Lung (tissue), 12 donors: ENCODE results near the gene TMEM50B. TPM values are rescaled to one million over a fixed set of nuclear protein-coding genes. Genes with fewer than 3 reads are reported as not detected.
A peak's percentile ranks its signal among the peaks of the same experiment; 100 is the strongest.

Experiments
- ATAC-seq: fragments of 200-7000 bp; cut with Tn5 transposase; one replicate; pipeline ENCODE4 v1.9.1; 2020; ENCODE audit warnings: moderate number of reproducible peaks; ENCODE audit not compliant: insufficient read depth, low FRiP score
- DNase-seq, 3 donors: peaks; one replicate each; pipeline ENCODE4 v3.0.0-alpha.2; 2013 to 2017
- H3K27ac ChIP-seq, 2 donors: one replicate each; pipeline ENCODE4 v1.5.1; 2013; ENCODE audit warnings: mild to moderate bottlenecking in 2 of 2, moderate library complexity in 2 of 2, control low read depth in 1 of 2, inconsistent platforms in 1 of 2, low read depth in 1 of 2, low read length in 1 of 2
- H3K27me3 ChIP-seq, 3 donors: one replicate each; pipeline ENCODE4 v1.5.1; 2013; ENCODE audit warnings: low read length in 2 of 3; ENCODE audit not compliant: control insufficient read depth in 3 of 3, insufficient read depth in 3 of 3
- H3K36me3 ChIP-seq, 4 donors: one replicate each; pipeline ENCODE4 v1.5.1; 2013; ENCODE audit warnings: low read length in 4 of 4, mild to moderate bottlenecking in 1 of 4, moderate library complexity in 1 of 4; ENCODE audit not compliant: control insufficient read depth in 4 of 4, insufficient read depth in 4 of 4
- H3K4me1 ChIP-seq, 5 donors: one replicate each; pipeline ENCODE4 v1.5.1; 2013; ENCODE audit warnings: low read length in 5 of 5, mild to moderate bottlenecking in 2 of 5, moderate library complexity in 1 of 5; ENCODE audit not compliant: control insufficient read depth in 5 of 5, insufficient read depth in 5 of 5
- H3K4me3 ChIP-seq: one replicate; pipeline ENCODE4 v1.5.1; 2013; ENCODE audit warnings: mild to moderate bottlenecking, control low read depth, moderate library complexity
- H3K9ac ChIP-seq, 2 donors: one replicate each; pipeline ENCODE4 v1.5.1; 2013; ENCODE audit warnings: low read length in 2 of 2, control low read depth in 1 of 2; ENCODE audit not compliant: insufficient read depth in 1 of 2
- H3K9me3 ChIP-seq, 4 donors: one replicate each; pipeline ENCODE4 v1.5.1; 2013; ENCODE audit warnings: low read length in 3 of 4, mild to moderate bottlenecking in 1 of 4, moderate library complexity in 1 of 4; ENCODE audit not compliant: control insufficient read depth in 4 of 4, insufficient read depth in 3 of 4
- WGBS, 2 donors: extraction: QIAGEN DNeasy Blood & Tissue Kit; methylation state at CpG; one replicate each; pipeline ENCODE4 v1.1.7; 2013; 5-methylcytosine and 5-hydroxymethylcytosine counted together
- polyA plus RNA-seq, 2 donors: library from polyadenylated mRNA; stranded (reverse); fragments of 200-250 nt; gene quantifications; one replicate each; pipeline ENCODE4 v1.2.1, GENCODE V29; 2013
- total RNA-seq, 2 donors: library from RNA; depleted of rRNA in 1 of 2; stranded (reverse); fragments of >200 nt in 1 of 2; gene quantifications; one replicate each; pipeline ENCODE4 v1.2.1, GENCODE V29; 2014 to 2021
- TF ChIP-seq, protein P1 (sequence below): IDR thresholded peaks from 2 replicates; pipeline ENCODE4 v1.5.1; 2012; ENCODE audit warnings: mild to moderate bottlenecking; ENCODE audit errors: control extremely low read depth, extremely low read depth
- donor health status: control.
- donor health status: control.
- donor health status: Bipolar disorder and iron deficiency.
- donor health status: healthy.
- donor health status: DM: yes; HTN: yes; CAD: no.

The TMEM50B gene
- total and polyA plus RNA-seq, 4 donors, result 35.4 to 73.6 (median 48.4) TPM

DNA sequence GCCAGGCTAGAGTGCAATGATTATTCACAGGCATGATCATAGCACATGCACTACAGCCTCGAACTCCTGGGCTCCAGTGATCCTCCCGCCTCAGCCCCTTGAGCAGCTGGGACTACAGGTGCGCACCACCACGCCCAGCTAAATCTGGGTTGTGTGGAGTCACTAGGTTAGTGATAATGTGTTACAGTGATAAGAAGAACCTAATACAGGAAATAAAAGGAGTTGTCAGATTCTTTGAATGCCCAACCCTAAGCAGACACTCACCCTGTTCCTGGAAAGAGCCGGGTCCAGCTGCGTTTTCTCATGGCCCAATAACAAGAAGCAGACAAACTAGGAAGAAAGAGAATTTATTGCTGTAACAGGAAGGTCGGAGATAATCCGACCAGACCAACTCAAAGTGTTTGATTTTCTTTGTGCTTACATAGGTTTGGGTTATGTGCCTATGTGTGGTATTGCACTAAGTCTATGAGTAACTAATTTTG lies 67.8 kb downstream of the TMEM50B start:
- no peaks in the 10 kb centered on the region for H3K27me3 ChIP-seq
- no peak overlapping the region for H3K9ac ChIP-seq
- 79 to 80% methylated on average over 8 of the region's 8 CpGs for WGBS, 2 donors
- H3K36me3 ChIP-seq, result peaks cover 12 to 22% (median 15%) of the 10 kb centered on the region in 4 donors
- no peak for DNase-seq
- no peak overlapping the region for H3K4me3 ChIP-seq
- H3K9me3 ChIP-seq, result no peaks in the 10 kb centered on the region
- no peak overlapping the region for H3K27ac ChIP-seq
- H3K4me1 ChIP-seq, result peaks cover 0 to 12% (median under 1%) of the 10 kb centered on the region in 5 donors
- TF ChIP-seq, protein P1, sequence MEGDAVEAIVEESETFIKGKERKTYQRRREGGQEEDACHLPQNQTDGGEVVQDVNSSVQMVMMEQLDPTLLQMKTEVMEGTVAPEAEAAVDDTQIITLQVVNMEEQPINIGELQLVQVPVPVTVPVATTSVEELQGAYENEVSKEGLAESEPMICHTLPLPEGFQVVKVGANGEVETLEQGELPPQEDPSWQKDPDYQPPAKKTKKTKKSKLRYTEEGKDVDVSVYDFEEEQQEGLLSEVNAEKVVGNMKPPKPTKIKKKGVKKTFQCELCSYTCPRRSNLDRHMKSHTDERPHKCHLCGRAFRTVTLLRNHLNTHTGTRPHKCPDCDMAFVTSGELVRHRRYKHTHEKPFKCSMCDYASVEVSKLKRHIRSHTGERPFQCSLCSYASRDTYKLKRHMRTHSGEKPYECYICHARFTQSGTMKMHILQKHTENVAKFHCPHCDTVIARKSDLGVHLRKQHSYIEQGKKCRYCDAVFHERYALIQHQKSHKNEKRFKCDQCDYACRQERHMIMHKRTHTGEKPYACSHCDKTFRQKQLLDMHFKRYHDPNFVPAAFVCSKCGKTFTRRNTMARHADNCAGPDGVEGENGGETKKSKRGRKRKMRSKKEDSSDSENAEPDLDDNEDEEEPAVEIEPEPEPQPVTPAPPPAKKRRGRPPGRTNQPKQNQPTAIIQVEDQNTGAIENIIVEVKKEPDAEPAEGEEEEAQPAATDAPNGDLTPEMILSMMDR, result no peak
- ATAC-seq, result no peak

DNA sequence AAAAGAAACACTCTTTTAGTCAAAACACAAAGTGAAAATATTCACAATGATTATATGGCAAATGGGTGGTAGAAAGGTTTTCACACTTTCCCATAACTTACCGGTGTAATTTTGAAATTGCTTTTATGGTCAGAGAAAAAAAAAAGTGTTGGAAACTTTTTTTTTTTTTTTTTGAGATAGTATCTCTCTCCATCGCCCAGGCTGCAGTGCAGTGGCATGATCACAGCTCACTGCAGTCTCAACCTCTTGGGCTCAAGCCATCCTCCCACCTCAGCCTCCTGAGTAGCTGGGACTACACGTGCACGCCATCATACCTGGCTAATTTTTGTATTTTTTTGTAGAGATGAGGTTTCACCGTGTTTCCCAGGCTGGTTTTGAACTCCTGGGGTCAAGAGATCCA lies 73.3 kb downstream of the TMEM50B start:
- H3K4me1 ChIP-seq, result peaks cover 0 to 15% (median 10%) of the 10 kb centered on the region in 5 donors
- no peaks in the 10 kb centered on the region for H3K9me3 ChIP-seq
- H3K9ac ChIP-seq, result no peak overlapping the region
- peaks cover 0 to 6% (median 2%) of the 10 kb centered on the region in 4 donors for H3K36me3 ChIP-seq
- TF ChIP-seq, protein P1, result no peak
- ATAC-seq (no peak), DNase-seq (no peak)
- H3K27ac ChIP-seq, result no peak overlapping the region
- no peak overlapping the region for H3K4me3 ChIP-seq
- 60 to 64% methylated on average over 5 of the region's 5 CpGs for WGBS, 2 donors
- H3K27me3 ChIP-seq, result no peaks in the 10 kb centered on the region

DNA sequence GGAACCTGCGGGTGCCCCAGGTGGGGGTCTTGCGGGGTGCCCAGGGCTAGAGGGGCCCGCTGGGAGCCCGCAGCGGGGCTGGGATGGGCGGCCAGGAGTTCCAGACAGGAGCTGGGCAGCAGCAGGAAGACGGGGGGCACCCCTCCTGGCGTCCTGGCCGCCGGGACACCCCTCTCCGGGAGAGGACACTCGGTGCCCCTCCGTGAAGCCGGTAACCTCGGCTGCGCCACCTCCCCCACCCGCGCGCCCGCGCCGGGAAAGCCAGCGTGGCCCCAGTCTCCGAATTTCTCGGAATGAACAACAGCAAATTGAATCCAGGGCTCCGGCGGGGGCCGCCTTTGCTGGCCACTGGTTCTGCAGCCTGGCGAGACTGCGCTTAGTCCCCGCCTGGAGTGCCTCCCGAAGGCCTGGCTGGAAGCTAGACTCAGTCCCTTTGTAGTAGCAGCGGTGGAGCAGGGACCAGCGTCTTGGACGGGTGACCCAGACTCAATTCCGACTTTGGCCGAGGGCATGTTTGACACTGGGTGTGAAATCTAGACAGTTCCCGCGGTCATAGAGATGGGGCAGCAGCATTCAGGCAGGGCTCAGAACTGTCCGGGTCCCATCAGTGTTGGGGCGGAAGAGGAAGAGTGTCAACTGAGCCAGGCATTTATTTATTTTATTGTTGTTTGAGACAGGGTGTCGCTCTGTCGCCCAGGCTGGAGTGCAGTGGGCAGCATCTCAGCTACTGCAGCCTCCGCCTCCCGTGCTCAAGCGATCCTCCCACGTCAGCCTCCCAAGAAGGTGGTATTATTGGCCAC lies 75.8 kb downstream of the TMEM50B start:
- 2 to 3% methylated on average over 45 to 47 of the region's 47 CpGs for WGBS, 2 donors
- peaks cover 0 to 15% (median 8%) of the 10 kb centered on the region in 5 donors for H3K4me1 ChIP-seq
- TF ChIP-seq, protein P1, result no peak
- peak overlapping the region; percentile 83 for H3K4me3 ChIP-seq
- H3K27me3 ChIP-seq, result no peaks in the 10 kb centered on the region
- H3K9me3 ChIP-seq, result no peaks in the 10 kb centered on the region
- no peaks in the 10 kb centered on the region for H3K36me3 ChIP-seq
- peak overlapping the region; percentile 65 to 78 for H3K9ac ChIP-seq
- peak overlapping the region; percentile 96 to 98 for H3K27ac ChIP-seq
- ATAC-seq (peak; percentile 7), DNase-seq (peak; percentile 65 to 78 (median 75))
